Endometrium (tissue), 2 donors: ENCODE measurements around the gene C2CD2L.
"Not testable (repeated sequence)": the region's sequence is repeated elsewhere in the genome, so short reads cannot be mapped to it uniquely, and the experiment has no call there.

ENCODE experiments used
- FAIRE-seq: peaks from 2 replicates; lab custom pipeline; 2012; peaks lifted over from hg19 to GRCh38; lab: Jason Lieb, UNC
- donor health status: control.
- donor health status: control.

The C2CD2L gene

DNA sequence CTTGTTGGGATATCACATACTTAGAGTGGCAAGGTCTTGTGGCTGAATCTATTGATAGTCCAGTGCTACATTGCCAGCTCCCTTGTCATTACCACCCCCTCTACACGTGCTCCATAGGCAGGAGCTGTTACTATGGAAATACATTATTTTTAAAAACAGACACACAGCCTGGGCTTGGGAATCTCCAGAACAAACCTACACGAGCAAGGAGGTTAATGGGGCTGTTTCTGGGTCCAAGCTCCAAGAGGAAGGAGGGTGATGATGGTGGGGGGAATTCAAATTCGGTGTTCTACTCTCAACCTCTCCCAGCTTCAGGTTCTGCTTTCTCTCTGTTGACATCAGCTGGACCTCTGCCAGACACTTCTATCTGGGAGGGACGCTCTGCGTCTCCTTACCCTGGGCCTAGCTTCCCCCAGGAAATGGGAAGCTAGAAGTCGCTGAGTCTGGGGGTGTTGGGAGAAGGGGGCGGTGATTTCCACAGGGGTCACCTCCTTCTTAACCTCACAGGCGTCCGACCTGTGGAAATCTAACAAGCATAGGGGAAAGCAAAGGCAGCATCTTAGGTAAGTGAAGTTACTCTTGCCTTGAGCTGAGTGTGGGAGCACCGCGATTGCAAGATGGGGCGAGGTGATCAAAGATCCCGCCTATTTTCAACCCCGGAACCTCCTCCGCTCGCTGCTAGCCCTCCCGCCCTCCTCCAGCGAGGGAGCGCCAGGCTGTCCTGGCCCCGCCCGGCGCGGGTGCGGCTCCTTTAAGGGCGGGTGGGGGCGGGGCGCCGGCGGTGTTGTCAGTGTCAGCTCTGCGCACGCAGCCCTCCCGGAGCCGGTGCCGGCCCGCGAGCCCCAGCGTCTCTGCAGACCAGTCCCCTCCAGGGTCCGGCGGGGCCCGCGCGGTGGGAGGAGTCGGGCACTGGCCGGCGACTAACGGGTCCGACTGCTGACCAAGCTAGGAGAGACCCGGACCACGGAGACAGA is at the start of gene C2CD2L:
Gene C2CD2L (plus strand): TSS at position 781 of the 974 bp plus-strand sequence. CDS start 398 bp downstream, outside the sequence.
- FAIRE-seq: no peak

DNA sequence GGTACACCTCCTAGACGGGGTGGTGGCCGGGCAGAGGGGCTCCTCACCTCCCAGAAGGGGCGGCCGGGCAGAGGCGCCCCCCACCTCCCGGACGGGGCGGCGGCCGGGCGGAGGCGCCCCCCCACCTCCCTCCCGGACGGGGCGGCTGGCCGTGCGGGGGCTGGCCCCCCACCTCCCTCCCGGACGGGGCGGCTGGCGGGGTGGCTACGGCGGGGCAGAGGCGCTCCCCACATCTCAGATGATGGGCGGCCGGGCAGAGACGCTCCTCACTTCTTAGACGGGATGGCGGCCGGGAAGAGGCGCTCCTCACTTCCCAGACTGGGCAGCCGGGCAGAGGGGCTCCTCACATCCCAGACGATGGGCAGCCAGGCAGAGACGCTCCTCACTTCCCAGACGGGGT is 48.0 kb upstream of the C2CD2L start:
- FAIRE-seq: not testable (repeated sequence)

DNA sequence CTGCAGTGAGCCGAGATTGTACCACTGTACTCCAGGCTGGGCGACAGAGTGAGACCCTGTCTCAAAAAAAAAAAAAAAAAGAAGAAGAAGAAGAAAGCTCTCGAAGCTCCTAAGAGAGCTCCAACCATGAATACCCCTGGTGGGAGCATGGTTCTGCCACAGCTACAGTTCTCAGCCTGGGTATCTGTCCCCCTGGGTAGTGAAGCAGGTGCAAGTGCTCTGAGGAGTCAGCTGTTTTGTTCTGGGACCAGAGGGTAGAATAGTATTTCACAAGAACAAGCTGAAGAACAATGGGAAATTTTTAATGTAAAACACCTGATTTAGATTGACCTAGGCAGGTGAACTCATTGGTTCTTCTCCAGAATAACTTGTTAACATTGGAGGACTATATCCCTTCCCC is 45.9 kb upstream of the C2CD2L start:
- FAIRE-seq: no peak

DNA sequence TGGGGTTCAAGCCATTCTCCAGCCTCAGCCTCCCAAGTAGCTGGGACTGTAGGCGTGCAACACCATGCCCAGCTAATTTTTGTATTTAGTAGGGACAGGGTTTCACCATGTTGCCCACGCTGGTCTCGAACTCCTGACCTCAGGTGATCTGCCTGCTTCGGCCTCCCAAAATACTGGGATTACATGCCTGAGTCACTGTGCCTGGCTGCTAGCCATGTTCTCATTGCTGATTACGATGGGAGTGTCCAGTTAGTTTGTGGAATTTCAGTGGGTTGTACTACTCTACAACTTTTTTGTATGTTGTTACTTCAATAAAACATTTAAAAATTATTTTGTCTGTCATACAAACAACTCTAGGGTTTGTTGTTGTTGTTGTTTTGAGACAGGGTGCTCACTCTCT is 44.4 kb upstream of the C2CD2L start:
- FAIRE-seq: no peak

DNA sequence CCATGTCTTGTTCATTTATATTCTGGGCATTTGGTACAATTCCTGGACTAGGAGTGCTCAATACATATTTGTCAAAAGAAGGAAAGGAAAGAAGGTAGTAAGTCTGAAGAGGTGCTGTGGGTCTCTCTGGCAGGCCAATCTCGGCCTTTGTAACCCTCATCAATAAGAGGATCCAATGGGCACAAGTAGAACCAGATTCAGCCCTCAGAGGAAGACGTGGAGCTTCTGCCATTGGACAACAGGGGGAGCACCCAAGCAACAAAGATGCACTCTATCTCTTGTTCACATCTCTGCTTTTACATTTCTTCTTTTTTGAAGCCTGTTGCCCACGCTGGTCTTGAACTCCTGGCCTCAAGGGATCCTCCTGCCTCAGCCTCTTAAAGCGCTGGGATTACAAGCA is 41.8 kb upstream of the C2CD2L start:
- FAIRE-seq: no peak

DNA sequence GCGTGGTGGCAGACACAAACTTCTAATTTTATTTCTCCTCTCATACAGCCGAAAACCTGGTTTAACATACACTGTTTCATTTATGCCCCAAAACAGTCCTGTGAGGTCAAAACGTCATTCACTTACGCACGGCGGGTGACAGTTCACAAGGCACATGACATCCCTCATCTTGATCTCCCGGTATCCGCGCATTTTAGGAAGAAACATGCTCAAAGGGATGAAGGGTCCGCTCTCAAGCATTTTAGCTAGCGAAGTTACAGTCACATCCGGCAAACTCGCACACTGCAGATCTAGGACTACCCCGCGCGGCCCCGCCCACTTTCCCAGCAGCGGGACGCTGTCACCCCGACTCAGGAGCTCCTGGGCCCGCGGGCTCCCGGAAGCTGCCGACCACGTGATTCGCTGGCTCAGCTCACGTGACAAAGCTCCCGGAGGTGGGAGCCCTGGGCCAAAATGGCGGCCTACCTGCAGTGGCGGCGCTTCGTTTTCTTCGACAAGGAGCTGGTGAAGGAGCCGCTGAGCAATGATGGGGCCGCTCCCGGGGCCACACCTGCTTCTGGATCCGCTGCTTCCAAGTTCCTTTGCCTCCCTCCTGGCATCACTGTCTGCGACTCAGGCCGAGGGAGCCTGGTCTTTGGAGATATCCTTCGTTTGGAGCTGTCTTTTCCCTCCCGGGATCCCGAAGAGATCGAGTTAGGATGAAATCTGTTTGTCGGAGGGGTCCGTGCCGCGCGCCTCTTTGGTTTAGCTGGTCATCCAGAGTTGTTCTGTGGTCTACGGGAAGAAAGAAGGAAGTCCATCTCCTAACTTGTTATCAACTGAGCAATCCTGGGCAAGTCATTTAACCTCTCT is 39.5 kb upstream of the C2CD2L start, which contains the start of gene VPS11:
Gene VPS11 (plus strand): TSS at position 448 of the 852 bp plus-strand sequence. CDS start 6 bp downstream, at position 454.
- peak; percentile 87 for FAIRE-seq

DNA sequence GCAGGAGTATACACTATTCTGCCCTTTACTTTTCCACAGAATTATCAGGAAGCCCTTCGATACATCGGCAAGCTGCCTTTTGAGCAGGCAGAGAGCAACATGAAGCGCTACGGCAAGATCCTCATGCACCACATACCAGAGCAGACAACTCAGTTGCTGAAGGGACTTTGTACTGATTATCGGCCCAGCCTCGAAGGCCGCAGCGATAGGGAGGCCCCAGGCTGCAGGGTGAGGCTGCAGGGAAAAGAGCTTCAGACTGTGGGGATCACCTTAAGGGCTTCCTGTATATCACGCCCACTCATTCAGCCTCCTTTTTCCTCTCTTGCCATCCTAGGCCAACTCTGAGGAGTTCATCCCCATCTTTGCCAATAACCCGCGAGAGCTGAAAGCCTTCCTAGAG is 29.3 kb upstream of the C2CD2L start:
- FAIRE-seq: no peak

DNA sequence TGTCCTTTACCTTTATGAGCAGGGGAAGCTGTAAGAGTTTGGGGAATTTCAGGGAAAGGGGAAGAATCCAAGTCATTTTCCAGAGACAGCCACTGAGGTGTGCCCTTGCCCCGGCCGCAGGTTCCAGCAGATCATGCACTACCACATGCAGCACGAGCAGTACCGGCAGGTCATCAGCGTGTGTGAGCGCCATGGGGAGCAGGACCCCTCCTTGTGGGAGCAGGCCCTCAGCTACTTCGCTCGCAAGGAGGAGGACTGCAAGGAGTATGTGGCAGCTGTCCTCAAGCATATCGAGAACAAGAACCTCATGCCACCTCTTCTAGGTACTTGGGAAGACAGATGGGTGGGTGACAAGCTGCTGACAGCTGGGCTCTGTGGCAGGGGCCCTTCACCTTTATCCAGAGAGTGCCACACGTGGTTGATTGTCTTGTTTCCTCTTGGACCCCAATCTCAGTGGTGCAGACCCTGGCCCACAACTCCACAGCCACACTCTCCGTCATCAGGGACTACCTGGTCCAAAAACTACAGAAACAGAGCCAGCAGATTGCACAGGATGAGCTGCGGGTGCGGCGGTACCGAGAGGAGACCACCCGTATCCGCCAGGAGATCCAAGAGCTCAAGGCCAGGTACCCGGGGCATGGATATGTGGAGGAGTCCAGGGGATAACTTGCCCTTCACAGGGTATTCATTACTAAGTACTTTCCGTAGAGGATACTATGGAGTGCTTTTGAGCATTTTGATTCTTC is 28.3 kb upstream of the C2CD2L start:
- no peak for FAIRE-seq

DNA sequence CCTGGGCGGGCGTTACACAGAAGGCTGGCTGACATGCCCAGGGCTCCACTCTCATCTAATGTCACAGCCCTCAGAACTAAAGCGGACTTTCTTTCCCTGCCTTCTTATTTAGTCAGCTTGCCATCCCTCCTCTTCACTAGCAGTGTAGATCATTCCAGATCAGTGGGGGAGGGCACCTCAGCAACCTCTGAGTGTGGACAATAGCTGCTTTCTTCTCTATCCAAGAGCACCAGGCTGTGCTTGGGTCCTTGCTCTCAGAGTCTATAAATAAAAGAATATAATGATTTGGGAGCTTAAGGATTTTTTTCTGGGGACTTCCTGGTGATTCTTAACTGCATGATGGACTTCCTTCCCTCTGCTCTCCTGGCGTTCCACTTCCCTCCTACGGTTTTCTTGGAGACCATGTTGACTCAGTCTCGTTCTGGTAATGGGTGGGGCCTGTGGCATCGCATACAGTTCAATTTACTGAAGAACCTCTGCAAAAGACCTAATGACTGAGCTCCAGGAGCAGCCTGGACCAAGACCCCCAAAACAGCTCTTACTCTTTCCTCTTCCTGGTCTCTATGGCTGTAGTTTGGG is 25.4 kb upstream of the C2CD2L start:
- FAIRE-seq: no peak

DNA sequence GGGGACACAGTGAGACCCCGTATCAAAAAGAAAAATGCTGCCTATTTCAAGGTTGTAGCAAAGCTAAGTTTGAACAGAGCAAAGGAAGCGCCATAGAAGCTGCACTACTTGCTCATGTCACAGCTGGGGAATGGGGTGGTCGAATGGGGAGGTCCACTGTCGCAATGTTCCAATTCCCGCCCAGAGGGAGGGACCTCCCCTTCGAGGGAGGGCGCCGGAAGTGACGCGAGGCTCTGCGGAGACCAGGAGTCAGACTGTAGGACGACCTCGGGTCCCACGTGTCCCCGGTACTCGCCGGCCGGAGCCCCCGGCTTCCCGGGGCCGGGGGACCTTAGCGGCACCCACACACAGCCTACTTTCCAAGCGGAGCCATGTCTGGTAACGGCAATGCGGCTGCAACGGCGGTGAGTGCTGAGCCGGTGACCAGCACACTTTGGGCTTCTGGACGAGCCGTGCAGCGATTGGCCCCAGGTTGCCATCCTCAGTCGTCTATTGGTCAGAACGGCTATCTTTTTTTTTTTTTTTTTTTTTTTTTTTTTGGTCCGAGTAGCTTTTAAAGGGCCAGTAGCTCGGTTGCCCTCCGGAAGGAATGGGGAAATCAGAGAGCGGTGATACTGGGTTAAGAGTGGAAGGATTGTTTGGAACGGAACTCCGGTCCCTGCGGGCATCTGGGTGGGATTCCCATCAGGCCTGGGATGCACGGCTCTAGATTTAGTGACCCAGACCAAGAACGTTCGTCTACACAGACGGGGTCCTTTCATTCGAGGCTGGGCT is 22.3 kb upstream of the C2CD2L start, which contains the start of gene HMBS:
Gene HMBS (plus strand): TSS at position 219 of the 774 bp plus-strand sequence. CDS start 153 bp downstream, at position 372.
- peak; percentile 84 for FAIRE-seq

DNA sequence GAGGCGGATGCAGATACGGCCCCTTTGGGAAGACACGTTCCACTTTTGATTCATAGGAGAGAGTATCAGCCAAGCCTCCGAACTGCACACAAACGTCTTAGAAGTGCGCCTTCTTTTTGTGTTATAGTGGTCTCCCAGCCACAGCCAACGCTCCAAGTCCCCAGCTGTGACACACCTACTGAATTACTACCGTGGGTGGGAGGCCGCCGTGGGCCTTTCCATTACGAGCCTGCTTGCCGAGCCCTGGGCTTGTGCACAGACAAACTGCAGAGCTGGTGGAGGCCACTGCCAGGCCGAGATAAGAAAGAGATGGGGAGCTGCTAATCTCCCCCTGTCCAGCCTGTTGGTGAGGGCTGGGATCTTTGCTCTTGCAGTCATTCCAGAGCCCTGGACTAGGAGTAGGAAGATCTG is 21.7 kb upstream of the C2CD2L start:
- no peak for FAIRE-seq

DNA sequence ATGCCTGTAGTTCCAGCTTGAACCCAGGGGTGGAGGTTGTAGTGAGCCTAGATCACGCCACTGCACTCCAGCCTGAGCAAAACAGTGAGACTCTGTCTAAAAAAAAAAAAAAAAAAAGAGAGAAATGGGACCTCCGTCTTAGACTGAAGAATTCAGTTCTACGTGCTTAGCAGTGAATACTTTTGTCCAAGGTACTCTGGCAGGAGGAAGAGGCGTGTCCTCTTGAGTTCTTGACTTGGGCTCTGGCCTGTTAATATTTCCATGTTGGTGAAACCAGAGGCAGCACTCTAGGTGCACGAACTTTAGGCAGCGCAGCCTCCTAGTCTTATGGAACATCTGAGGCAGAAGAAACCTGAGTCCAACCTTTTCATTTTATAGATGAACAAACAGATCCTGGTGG is 20.0 kb upstream of the C2CD2L start:
- FAIRE-seq: no peak

DNA sequence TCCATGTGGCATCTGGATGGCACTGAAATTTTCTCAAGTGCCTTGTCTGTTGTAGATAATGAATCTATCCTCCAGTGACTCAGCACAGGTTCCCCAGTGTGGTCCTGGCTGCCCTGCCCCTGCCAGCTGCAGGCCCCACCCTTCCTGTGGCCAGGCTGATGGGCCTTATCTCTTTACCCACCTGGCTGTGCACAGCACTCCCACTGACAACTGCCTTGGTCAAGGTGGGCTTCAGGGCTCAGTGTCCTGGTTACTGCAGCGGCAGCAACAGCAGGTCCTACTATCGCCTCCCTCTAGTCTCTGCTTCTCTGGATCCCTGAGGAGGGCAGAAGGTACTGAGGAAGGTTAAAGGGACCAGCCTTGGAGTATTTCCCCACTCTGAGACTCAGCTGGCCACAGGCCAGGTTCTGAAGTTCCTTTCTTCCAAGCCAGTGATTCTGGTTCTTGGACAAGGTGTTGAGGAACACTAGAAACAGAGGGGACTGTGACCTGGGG is 19.4 kb upstream of the C2CD2L start:
- FAIRE-seq: no peak

DNA sequence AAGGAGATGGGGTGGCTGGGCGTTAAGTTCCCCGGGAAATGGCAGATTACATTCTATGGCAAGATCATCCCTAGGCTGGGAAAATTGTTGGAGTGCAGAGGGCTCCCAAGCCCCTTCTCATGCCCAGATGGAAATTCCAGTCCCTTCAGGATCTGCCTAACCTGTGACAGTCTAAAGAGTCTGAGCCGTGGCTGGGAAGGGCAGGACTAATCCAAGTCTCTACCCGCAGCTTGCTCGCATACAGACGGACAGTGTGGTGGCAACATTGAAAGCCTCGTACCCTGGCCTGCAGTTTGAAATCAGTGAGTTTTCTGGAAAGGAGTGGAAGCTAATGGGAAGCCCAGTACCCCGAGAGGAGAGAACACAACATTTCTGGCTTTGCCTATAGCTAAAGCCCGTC is 18.7 kb upstream of the C2CD2L start:
- FAIRE-seq: no peak

DNA sequence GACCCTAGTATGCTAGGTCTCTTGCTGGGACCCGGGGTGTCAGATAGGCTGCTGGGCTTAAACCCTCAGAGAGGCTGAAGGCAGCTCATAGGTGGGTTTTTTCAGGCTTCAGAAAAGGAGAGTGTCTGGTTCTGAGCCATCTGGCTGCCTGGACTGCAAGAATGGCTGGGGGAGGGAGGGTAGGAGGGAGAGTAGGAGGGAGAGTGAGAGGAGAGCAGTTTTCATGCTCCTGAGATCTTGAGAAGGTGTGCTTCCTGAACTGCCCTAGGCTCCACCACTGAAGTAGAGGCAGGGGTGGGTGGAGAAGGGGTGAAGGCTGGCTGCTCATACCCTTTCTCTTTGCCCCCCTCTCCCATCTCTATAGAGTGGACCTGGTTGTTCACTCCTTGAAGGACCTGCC is 17.8 kb upstream of the C2CD2L start:
- FAIRE-seq: no peak

DNA sequence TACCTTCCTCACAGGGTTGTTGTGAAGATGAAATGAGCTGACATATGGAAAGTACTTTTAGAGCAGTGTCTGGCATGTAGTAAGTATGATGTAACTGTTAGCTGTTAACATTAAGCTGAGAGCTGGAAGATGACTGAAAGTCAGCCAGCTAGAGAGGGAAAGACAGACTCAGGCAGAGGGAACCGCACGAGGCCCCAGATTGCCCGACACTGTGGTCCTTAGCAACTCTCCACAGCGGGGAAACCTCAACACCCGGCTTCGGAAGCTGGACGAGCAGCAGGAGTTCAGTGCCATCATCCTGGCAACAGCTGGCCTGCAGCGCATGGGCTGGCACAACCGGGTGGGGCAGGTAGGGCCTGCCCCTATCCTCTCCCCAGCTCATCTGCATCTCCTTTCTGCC is 16.0 kb upstream of the C2CD2L start:
- no peak for FAIRE-seq

DNA sequence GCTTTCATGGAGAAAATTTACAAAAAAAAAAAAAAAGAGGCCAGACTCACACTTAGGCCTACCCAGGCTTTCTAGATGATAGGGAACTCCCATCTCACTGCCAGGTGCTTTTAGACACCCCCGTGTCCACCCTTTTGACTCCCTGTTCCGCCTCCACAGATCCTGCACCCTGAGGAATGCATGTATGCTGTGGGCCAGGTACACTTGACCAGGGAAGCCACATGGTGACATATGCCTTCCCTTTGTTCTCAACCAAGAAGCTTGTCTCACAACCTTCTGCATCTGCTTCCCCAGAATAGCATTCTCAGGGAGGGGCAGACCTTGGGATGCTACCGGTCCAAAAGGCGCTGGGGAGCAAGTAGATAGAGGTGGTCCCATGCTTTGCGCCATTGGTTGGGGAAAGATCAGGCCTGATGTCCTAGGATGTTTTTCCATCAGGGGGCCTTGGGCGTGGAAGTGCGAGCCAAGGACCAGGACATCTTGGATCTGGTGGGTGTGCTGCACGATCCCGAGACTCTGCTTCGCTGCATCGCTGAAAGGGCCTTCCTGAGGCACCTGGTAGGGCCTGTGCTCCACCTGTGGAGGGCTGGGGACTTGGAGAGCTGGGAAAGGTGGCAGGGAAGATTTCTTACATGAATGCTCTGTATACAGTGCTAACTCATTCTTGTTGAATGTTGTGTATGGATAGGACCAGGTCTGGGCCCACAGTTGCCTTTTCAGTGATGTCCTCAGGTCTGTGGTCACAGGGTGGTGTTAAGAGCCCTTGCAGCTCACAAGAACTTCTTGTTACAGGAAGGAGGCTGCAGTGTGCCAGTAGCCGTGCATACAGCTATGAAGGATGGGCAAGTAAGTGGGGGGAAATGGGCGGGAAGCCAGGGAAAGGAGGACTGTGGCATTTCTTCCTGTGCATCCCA is 14.9 kb upstream of the C2CD2L start:
- no peak for FAIRE-seq

DNA sequence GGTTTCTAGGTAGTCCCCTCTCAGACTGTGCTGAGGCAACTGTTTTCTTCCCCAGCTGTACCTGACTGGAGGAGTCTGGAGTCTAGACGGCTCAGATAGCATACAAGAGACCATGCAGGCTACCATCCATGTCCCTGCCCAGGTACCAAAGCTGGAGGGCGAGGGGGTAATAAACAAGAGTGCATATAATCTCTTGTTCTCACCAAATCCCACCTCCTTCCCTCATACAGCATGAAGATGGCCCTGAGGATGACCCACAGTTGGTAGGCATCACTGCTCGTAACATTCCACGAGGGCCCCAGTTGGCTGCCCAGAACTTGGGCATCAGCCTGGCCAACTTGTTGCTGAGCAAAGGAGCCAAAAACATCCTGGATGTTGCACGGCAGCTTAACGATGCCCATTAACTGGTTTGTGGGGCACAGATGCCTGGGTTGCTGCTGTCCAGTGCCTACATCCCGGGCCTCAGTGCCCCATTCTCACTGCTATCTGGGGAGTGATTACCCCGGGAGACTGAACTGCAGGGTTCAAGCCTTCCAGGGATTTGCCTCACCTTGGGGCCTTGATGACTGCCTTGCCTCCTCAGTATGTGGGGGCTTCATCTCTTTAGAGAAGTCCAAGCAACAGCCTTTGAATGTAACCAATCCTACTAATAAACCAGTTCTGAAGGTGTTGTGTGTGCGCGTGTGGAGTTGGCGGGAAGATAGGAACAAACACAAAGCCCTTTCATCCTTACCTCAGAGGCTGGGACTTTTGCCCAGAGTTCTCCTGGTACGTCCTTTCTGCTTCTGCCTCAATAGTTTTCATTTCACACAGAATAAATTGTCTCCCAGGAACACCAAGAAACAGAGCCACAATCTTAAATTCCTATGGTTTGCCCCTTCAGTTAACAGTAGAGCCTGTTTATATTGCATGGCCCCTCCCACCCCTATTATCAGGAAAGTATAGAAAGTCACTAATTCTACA is 14.0 kb upstream of the C2CD2L start:
- no peak for FAIRE-seq
